Erythroblast (primary cell): ENCODE data around the gene ADAMTS2.

Source experiments
- GATA1 ChIP-seq: IDR thresholded peaks from 2 replicates; pipeline ENCODE4 v1.6.1; 2011; ENCODE audit warnings: low read depth, mild to moderate bottlenecking, control low read depth, low read length, moderate library complexity
- POLR2A ChIP-seq: IDR thresholded peaks from 2 replicates; pipeline ENCODE4 v1.6.1; 2011; ENCODE audit warnings: mild to moderate bottlenecking, low read length

- no peak for TF ChIP-seq POLR2A
- no peak for TF ChIP-seq GATA1
Measured at GRCh38 chr5:179137643-179138567, 207.4 kb downstream of the ADAMTS2 start.
